ENCODE results near the gene CC2D1B.

Gene CC2D1B

GRCh38 chr1:52305417-52306226 is 60.4 kb downstream of the CC2D1B start:
- DNase-seq (ENCODE audit: low read depth in 2 of 2), result no peak

Data from activated CD4-positive, alpha-beta T cell treated with anti-CD3 and anti-CD28 coated beads for 24 hours (primary cell).